Activated naive CD8-positive, alpha-beta T cell treated with anti-CD3 and anti-CD28 coated beads for 36 hours (primary cell): Measurements from ENCODE around the gene STK11IP. TPM values are rescaled to one million over a fixed set of nuclear protein-coding genes. Genes with fewer than 3 reads are reported as not detected.

Experiments
- DNase-seq: peaks from one replicate; pipeline ENCODE4 v3.0.0; 2021
- H3K27ac Mint-ChIP-seq: one replicate; pipeline ENCODE4 v1.8.0; 2022; ENCODE audit warnings: mild to moderate bottlenecking, moderate library complexity, mixed read lengths
- H3K27me3 Mint-ChIP-seq: one replicate; pipeline ENCODE4 v1.8.0; 2022; ENCODE audit warnings: mild to moderate bottlenecking, mixed read lengths
- H3K36me3 Mint-ChIP-seq: one replicate; pipeline ENCODE4 v1.8.0; 2021; ENCODE audit warnings: mild to moderate bottlenecking, mixed read lengths
- H3K4me1 Mint-ChIP-seq: one replicate; pipeline ENCODE4 v1.8.0; 2021; ENCODE audit warnings: mixed read lengths
- H3K4me3 Mint-ChIP-seq: one replicate; pipeline ENCODE4 v1.8.0; 2022; ENCODE audit warnings: mild to moderate bottlenecking, moderate library complexity, mixed read lengths
- H3K9me3 Mint-ChIP-seq: one replicate; pipeline ENCODE4 v1.8.0; 2022; ENCODE audit warnings: mixed read lengths
- total RNA-seq, 2 experiments: library from RNA; stranded (reverse); gene quantifications; one replicate each; pipeline ENCODE4 v1.2.3, GENCODE V29; 2021

Gene STK11IP
- total RNA-seq, 2 experiments from 2014 or later, result 24.5 to 25.3 TPM

- Mint-ChIP-seq H3K27ac (no peak overlapping the region), H3K36me3 (no peaks in the 10 kb centered on the region), H3K27me3 (peaks cover 3% of the 10 kb centered on the region), H3K4me3 (no peak overlapping the region), H3K4me1 (peaks cover 14% of the 10 kb centered on the region), H3K9me3 (no peaks in the 10 kb centered on the region)
- DNase-seq, result no peak
These were observed 4.5 kb upstream of the STK11IP start for GRCh38 chr2:219593154-219593553.

GRCh38 chr2:219595256-219595655, 2.4 kb upstream of the STK11IP start:
- H3K4me3 Mint-ChIP-seq, result no peak overlapping the region

GRCh38 chr2:219596954-219597551, 604 bp upstream of the STK11IP start:
- Mint-ChIP-seq H3K9me3 (no peaks in the 10 kb centered on the region), H3K4me3 (peak overlapping the region; percentile 93), H3K4me1 (peaks cover 24% of the 10 kb centered on the region), H3K27ac (peak overlapping the region; percentile 93), H3K36me3 (peaks cover 5% of the 10 kb centered on the region), H3K27me3 (peaks cover 3% of the 10 kb centered on the region)
- no peak for DNase-seq

More at GRCh38 chr2:219595256-219595655, 2.4 kb upstream of the STK11IP start:
- peaks cover 24% of the 10 kb centered on the region for H3K4me1 Mint-ChIP-seq
- peaks cover 3% of the 10 kb centered on the region for H3K27me3 Mint-ChIP-seq
- DNase-seq, result no peak
- H3K27ac Mint-ChIP-seq, result no peak overlapping the region
- no peaks in the 10 kb centered on the region for H3K9me3 Mint-ChIP-seq
- peaks cover 2% of the 10 kb centered on the region for H3K36me3 Mint-ChIP-seq

- peak overlapping the region; percentile 93 for H3K27ac Mint-ChIP-seq
- peaks cover 10% of the 10 kb centered on the region for H3K36me3 Mint-ChIP-seq
- peak overlapping the region; percentile 93 for H3K4me3 Mint-ChIP-seq
- DNase-seq, result no peak
- H3K9me3 Mint-ChIP-seq, result no peaks in the 10 kb centered on the region
- peaks cover 3% of the 10 kb centered on the region for H3K27me3 Mint-ChIP-seq
- H3K4me1 Mint-ChIP-seq, result peaks cover 24% of the 10 kb centered on the region
These were observed 836 bp downstream of the STK11IP start for GRCh38 chr2:219598308-219599078.

- peaks cover 18% of the 10 kb centered on the region for H3K36me3 Mint-ChIP-seq
- H3K4me3 Mint-ChIP-seq, result no peak overlapping the region
- DNase-seq, result no peak
- no peaks in the 10 kb centered on the region for H3K27me3 Mint-ChIP-seq
- no peaks in the 10 kb centered on the region for H3K9me3 Mint-ChIP-seq
- no peak overlapping the region for H3K27ac Mint-ChIP-seq
- peaks cover 4% of the 10 kb centered on the region for H3K4me1 Mint-ChIP-seq
These were observed 6.1 kb downstream of the STK11IP start for GRCh38 chr2:219603771-219604170.

- DNase-seq, result no peak
- Mint-ChIP-seq H3K36me3 (peaks cover 16% of the 10 kb centered on the region), H3K4me3 (no peak overlapping the region), H3K9me3 (no peaks in the 10 kb centered on the region), H3K27ac (no peak overlapping the region), H3K27me3 (no peaks in the 10 kb centered on the region), H3K4me1 (no peaks in the 10 kb centered on the region)
These were observed 7.9 kb downstream of the STK11IP start for GRCh38 chr2:219605607-219605954.

GRCh38 chr2:219607931-219608330, 10.3 kb downstream of the STK11IP start:
- H3K27me3 Mint-ChIP-seq, result no peaks in the 10 kb centered on the region
- no peak overlapping the region for H3K27ac Mint-ChIP-seq
- DNase-seq, result no peak
- H3K9me3 Mint-ChIP-seq, result no peaks in the 10 kb centered on the region
- peaks cover 9% of the 10 kb centered on the region for H3K36me3 Mint-ChIP-seq
- peaks cover 8% of the 10 kb centered on the region for H3K4me1 Mint-ChIP-seq
- H3K4me3 Mint-ChIP-seq, result no peak overlapping the region

GRCh38 chr2:219608399-219608964, 10.8 kb downstream of the STK11IP start:
- Mint-ChIP-seq H3K4me1 (peaks cover 9% of the 10 kb centered on the region), H3K27me3 (no peaks in the 10 kb centered on the region), H3K27ac (no peak overlapping the region), H3K4me3 (no peak overlapping the region), H3K9me3 (no peaks in the 10 kb centered on the region), H3K36me3 (peaks cover 7% of the 10 kb centered on the region)
- no peak for DNase-seq

GRCh38 chr2:219609149-219609750, 11.6 kb downstream of the STK11IP start:
- H3K9me3 Mint-ChIP-seq, result no peaks in the 10 kb centered on the region
- H3K27me3 Mint-ChIP-seq, result no peaks in the 10 kb centered on the region
- peaks cover 5% of the 10 kb centered on the region for H3K36me3 Mint-ChIP-seq
- H3K4me3 Mint-ChIP-seq, result no peak overlapping the region
- peaks cover 9% of the 10 kb centered on the region for H3K4me1 Mint-ChIP-seq
- no peak for DNase-seq
- H3K27ac Mint-ChIP-seq, result no peak overlapping the region

- no peaks in the 10 kb centered on the region for H3K27me3 Mint-ChIP-seq
- H3K4me3 Mint-ChIP-seq, result no peak overlapping the region
- no peak for DNase-seq
- peaks cover 2% of the 10 kb centered on the region for H3K36me3 Mint-ChIP-seq
- H3K27ac Mint-ChIP-seq, result no peak overlapping the region
- H3K4me1 Mint-ChIP-seq, result peaks cover 9% of the 10 kb centered on the region
- no peaks in the 10 kb centered on the region for H3K9me3 Mint-ChIP-seq
These were observed 13.6 kb downstream of the STK11IP start for GRCh38 chr2:219611306-219611705.

- no peak overlapping the region for H3K27ac Mint-ChIP-seq
- H3K36me3 Mint-ChIP-seq, result no peaks in the 10 kb centered on the region
- no peaks in the 10 kb centered on the region for H3K27me3 Mint-ChIP-seq
- H3K4me1 Mint-ChIP-seq, result peaks cover 9% of the 10 kb centered on the region
- DNase-seq, result no peak
- H3K4me3 Mint-ChIP-seq, result no peak overlapping the region
- H3K9me3 Mint-ChIP-seq, result no peaks in the 10 kb centered on the region
These were observed 14.4 kb downstream of the STK11IP start for GRCh38 chr2:219611866-219612576.

- Mint-ChIP-seq H3K36me3 (no peaks in the 10 kb centered on the region), H3K4me3 (no peak overlapping the region)
- DNase-seq, result no peak
These were observed 15.1 kb downstream of the STK11IP start for GRCh38 chr2:219612577-219613286.

GRCh38 chr2:219613461-219614070, 15.9 kb downstream of the STK11IP start:
- H3K9me3 Mint-ChIP-seq, result no peaks in the 10 kb centered on the region
- H3K27me3 Mint-ChIP-seq, result no peaks in the 10 kb centered on the region
- H3K27ac Mint-ChIP-seq, result no peak overlapping the region
- no peak for DNase-seq
- no peaks in the 10 kb centered on the region for H3K36me3 Mint-ChIP-seq
- no peak overlapping the region for H3K4me3 Mint-ChIP-seq
- H3K4me1 Mint-ChIP-seq, result peaks cover 9% of the 10 kb centered on the region

More at GRCh38 chr2:219612577-219613286, 15.1 kb downstream of the STK11IP start:
- Mint-ChIP-seq H3K4me1 (peaks cover 9% of the 10 kb centered on the region), H3K27ac (peak overlapping the region; percentile 35), H3K27me3 (no peaks in the 10 kb centered on the region), H3K9me3 (no peaks in the 10 kb centered on the region)
